NCI-H774 (cell line): ENCODE measurements around the gene FRMPD2.
A peak's percentile ranks its signal among the peaks of the same experiment; 100 is the strongest.
"Not testable (repeated sequence)": the region's sequence is repeated elsewhere in the genome, so short reads cannot be mapped to it uniquely, and the experiment has no call there.

Experiments
- DNase-seq: peaks from one replicate; lab custom pipeline; 2025; lab: John Stamatoyannopoulos, UW

The FRMPD2 gene

GRCh38 chr10:48251152-48251524 is 23.4 kb downstream of the FRMPD2 start:
- DNase-seq: peak; percentile 32

GRCh38 chr10:48249763-48250351 is 24.6 kb downstream of the FRMPD2 start:
- no peak for DNase-seq

GRCh38 chr10:48249004-48249762 is 25.3 kb downstream of the FRMPD2 start:
- no peak for DNase-seq

GRCh38 chr10:48248462-48248861 is 26.0 kb downstream of the FRMPD2 start:
- DNase-seq: no peak

- no peak for DNase-seq
These were observed 26.8 kb downstream of the FRMPD2 start for GRCh38 chr10:48247680-48248079.

GRCh38 chr10:48246501-48246900 is 28.0 kb downstream of the FRMPD2 start:
- no peak for DNase-seq

- no peak for DNase-seq
These were observed 28.5 kb downstream of the FRMPD2 start for GRCh38 chr10:48245977-48246376.

GRCh38 chr10:48243921-48244320 is 30.6 kb downstream of the FRMPD2 start:
- not testable (repeated sequence) for DNase-seq

- DNase-seq: no peak
These were observed 31.0 kb downstream of the FRMPD2 start for GRCh38 chr10:48243487-48243886.

DNA sequence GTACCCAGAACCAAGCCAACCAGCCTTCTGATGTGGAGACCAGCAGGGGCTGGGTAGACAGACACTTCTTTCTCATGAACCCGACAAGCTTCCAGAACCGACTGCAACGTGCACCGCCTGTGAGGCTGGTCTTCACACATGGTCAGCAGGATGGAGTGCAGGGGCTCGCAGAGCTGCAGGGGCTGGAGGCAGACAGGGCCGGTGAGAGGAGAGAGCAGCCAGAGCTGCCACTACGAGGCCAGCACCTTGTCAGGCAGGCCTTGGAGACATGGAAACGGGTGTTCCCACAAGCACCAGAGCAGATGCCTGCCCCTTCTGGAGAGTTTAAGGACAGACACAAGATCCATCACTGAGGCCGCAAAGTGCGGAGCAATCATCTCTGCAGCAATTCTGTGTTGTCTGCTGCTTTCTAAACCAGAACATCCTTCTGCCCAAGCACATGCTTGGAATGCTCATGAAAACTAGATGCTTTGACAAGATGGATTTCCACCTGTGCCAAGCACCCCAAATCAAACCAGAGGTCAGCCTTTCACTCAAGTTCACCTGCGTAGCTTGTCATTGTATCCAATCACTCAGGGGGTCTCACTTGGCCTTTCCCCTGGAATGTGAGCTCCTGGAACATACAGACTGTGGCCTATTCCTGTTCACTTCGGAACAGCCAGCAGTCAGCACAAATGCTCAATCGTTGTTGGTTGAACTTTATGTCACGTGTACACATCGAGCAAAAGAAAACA is 32.2 kb downstream of the FRMPD2 start:
- DNase-seq: no peak

- DNase-seq: no peak
These were observed 33.2 kb downstream of the FRMPD2 start for GRCh38 chr10:48241332-48241731.

DNA sequence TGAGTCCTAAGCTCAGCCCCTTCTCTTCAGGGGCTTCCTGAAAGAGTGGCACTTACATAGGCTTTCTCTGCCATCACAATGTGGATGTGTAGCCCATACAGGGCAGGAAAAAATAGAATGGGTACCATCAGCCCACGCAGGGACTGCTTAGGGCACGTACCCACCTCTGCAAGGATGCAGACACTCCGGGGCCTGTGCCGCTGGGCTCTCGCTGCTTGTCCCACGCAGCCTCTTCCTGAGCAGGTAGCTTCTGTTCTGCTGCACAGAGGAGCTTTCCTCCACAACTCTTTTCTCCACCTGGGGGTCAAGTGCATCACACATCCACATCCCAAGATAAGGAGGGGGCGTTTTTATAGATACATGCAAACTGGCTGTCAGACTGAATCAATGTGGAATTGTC is 34.3 kb downstream of the FRMPD2 start:
- no peak for DNase-seq

GRCh38 chr10:48239618-48240017 is 34.9 kb downstream of the FRMPD2 start:
- no peak for DNase-seq

- no peak for DNase-seq
These were observed 35.5 kb downstream of the FRMPD2 start for GRCh38 chr10:48238826-48239520.

DNA sequence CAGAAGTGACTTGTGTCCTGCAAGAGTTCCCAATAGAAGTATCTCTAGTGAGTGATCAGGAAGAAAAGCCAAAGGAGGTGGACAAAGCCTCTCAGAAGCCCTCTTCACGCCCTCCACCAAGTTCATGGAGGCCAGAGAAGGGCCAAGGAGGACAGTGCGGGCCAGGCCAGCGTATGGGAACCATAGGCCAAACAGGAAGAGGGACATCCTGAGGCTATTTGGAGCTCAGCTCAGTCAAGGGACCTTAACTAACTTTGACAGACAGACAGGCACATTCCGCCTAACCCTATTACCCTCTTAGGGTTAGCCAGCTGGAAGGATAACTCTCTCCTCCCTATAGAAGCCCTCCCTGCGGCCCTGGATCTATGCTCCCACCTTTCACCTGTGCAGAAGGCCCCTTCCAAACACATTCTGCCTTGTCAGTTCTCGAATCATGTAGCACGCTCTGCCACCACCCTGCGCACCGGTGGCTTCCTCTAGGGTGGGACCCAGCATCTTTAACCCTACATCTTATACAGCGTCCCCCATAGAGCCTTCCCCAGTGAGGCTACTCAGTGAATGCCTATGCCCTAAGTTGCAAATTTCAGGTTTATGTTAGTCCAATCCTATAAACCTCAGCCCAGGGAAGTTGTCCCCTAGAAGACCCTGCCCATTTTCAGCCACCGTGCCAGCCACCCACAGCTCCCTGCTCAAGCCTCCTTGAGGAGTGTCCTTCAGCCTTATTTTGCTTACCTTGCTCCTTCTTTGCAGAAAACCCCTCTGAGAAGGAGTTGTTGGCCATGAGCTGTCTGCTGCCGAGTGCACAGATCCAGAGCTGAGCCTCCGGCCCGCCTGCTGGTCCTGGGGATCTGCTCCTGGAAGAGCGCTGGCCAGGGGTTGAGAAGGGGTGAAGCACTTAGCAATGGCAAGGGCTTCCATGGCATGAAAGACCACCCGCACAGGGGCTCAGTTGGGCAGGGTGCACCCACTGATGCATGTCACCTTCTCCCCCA is 36.9 kb downstream of the FRMPD2 start:
- no peak for DNase-seq

GRCh38 chr10:48236199-48236621 is 38.3 kb downstream of the FRMPD2 start:
- no peak for DNase-seq

- no peak for DNase-seq
These were observed 39.0 kb downstream of the FRMPD2 start for GRCh38 chr10:48235501-48235900.

DNA sequence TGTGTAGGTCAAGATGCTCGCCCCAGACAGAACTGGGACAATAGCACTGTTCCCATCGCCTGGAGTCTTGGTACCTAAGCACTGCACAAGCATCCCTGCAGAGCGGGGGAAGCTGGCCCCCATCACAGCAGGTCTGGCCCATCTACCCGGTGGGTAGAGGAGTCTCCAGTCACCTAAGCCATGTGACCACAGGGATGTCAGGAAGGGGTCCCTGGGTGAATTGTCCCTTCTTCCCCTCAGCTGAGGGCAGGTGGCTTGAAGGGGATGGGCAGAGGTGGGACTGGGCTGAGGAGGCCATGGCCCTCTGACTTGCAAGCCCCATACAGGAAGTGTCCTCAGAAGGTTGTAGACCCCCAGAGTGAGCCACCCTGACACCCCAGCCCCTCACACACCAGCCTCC is 39.7 kb downstream of the FRMPD2 start:
- DNase-seq: no peak

DNA sequence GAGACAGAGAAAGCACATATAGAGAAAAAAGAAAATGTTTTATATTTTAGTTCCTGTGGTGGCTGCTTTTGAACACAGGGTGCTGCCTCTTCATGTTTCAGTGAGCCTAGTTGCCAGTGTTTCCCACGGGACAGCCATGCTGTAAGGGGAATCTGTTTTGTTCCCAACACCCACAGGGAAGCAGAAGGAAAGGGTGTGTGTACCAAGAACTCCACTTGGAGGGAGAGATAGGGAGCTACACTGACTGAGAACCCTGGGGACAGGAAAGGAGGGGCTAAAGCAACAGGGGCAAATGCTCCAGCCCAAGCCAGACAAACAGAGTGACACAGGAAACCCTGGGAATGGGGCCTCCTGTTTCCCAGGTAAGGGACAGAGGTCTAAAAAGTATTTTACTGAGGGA is 40.2 kb downstream of the FRMPD2 start:
- DNase-seq: no peak

GRCh38 chr10:48233559-48234005 is 40.9 kb downstream of the FRMPD2 start:
- DNase-seq: no peak
